Stimulated activated CD8-positive, alpha-beta memory T cell treated with anti-CD3 and anti-CD28 coated beads, Interleukin-7, amount 100 ng/mL, for 4 hours (primary cell): ENCODE data around the gene ATP4B.

Experiments used
- DNase-seq, 2 donors: peaks; one replicate each; pipeline ENCODE4 v3.0.0-alpha.2; 2020; ENCODE audit warnings: low read depth in 2 of 2

The ATP4B gene

GRCh38 chr13:113656831-113657671, 947 bp downstream of the ATP4B start:
- DNase-seq: no peak

DNA sequence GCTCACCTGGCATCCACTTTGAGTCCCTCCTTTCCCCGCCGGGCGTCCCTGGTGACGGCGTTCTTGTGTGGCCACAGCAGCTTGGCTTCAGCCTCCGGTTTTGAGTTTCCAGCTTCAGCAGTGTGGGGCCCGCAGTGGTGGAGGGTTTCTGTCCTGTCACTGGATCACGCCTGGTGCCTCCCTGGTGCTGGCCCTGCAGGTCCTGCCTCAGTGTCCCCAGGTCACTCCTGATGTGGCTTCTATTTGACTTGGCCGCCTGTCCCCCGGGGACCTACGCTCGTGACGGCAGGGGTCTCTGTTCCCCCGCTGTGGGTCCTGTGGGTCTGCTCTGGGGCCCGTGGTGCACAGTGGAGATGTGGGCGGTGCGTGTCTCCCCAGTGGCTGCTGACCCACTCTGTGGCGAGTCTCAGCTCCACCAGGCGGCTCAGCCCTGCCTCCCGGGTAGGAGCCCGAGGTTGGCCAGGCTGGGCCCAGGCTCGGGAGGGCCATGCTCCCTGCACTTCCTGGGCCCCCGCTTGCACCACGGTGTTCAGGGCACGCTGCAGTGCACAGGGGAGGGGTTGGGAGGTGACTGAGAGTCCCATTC, 1.9 kb downstream of the ATP4B start:
- no peak for DNase-seq

- no peak for DNase-seq
Observed at GRCh38 chr13:113655346-113656002, 2.5 kb downstream of the ATP4B start.

DNA sequence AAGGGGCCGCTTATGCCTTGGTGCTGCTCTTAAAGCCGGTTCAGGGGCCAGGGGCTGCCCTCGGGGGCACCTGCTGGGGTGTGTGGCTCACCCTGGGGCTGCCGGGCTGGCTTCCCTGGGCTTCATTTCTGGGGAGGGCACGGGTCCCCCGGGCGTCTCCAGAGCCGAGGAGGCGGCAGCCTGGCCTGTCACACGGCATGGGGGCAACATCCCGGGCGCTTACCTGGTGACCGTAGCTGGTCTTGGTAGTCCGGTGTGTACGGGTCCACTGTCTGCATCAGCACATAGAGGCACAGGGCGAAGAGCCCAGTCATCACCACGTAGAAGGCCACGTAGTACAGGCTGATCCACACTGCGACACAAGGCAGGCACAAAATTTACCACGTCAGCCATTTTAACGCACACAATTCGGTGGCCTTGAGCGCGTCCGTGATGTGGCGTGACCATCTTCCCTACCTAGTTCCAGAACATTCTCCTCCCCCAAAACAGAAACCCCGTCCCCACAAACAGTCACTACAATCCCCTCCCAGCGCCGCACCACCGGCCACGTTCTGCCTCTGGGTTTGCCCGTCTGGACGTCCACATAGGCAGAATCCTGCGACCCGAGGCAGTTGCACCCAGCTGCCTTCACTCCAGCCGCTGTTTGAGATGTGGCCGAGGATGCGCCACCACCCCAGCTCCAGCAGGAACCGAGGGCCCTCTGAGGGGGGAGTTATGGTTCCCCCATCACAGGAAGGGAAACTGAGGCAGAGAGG, 3.2 kb downstream of the ATP4B start:
- DNase-seq: no peak

DNA sequence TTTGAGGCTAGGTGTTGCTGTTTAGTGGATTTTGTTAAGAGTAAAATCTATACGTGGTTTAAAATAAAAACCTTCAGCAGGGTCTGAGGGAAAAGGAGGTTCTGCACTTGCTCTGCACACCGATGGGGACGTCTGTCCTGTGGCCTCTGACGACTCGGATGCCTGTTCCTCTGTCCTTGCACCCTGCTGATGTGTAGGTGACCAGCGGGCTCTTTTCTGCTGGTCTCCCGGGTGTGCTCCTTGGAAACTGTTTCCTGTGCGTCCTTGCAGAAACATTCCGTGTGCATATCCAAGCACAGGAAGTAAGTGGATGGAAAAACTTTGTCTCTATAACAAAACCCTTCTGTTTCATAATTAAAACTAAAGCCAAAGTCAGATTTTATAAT, 3.8 kb downstream of the ATP4B start:
- no peak for DNase-seq

DNA sequence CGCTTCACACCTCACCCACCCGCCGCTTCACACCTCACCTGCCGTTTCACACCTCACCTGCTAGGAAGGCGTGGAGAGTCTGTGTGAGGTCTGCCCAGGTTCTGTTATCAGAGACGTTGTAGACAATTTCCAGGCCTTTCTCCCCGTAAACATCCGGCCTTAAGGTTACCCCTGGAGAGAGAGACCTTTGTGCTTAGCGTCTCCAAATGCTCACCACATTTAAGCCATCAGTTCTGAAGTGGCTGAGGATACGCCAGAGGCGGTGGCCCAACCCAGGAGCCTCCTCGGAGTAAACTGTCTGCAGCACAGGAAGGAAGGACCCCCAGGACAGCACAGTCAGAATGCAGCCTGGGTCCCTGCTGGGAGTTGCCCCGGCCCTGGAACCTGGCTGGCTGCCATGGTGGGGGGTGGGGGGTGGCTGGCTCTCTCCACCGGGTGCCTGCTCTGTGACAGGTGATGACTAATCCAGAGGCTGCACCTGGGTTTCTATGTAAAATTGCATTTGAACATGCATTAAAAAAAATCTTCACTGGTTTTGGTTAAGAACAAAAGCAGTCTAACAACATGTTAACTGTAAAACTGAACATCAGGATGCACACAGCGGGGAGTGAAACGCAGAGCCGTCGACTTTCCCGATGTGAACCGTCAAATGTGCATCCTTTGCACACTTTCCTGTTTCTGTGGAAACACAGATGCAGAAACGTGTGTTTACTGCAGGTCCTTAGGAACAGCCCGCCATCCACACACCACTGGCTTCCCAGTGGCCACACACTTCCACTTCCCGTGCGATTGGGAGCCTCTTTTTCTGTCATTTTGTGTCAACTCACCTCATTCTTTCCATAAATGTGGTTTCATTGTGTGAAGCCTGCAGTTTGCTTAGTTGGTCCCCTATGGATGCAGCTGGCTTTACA, 4.5 kb downstream of the ATP4B start:
- DNase-seq: no peak

GRCh38 chr13:113652404-113653263, 5.4 kb downstream of the ATP4B start:
- no peak for DNase-seq

- DNase-seq: no peak
Observed at GRCh38 chr13:113651511-113652403, 6.2 kb downstream of the ATP4B start.

- DNase-seq: no peak
Observed at GRCh38 chr13:113650731-113651148, 7.3 kb downstream of the ATP4B start.

GRCh38 chr13:113650275-113650674, 7.7 kb downstream of the ATP4B start:
- DNase-seq: no peak

GRCh38 chr13:113649212-113649611, 8.8 kb downstream of the ATP4B start:
- DNase-seq: no peak

DNA sequence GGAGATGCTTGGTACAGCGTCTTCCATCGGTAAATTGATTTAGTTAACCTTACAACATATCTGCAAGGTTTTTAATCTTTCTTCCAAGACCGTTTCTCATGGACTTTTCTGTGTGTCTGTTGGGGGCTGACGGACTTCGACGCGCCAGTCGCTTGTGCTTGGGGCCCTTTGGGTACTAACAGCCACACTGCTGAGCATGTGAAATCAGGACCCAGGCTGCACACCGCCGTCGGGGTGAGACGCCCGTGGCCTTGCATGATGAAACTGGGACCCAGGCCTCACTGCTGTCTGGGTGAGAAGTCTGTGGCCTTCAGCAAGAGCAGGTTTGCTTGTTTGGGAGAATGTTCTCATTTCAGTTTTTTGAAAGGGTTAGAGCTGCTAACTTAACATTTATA, 9.8 kb downstream of the ATP4B start:
- DNase-seq: no peak

DNA sequence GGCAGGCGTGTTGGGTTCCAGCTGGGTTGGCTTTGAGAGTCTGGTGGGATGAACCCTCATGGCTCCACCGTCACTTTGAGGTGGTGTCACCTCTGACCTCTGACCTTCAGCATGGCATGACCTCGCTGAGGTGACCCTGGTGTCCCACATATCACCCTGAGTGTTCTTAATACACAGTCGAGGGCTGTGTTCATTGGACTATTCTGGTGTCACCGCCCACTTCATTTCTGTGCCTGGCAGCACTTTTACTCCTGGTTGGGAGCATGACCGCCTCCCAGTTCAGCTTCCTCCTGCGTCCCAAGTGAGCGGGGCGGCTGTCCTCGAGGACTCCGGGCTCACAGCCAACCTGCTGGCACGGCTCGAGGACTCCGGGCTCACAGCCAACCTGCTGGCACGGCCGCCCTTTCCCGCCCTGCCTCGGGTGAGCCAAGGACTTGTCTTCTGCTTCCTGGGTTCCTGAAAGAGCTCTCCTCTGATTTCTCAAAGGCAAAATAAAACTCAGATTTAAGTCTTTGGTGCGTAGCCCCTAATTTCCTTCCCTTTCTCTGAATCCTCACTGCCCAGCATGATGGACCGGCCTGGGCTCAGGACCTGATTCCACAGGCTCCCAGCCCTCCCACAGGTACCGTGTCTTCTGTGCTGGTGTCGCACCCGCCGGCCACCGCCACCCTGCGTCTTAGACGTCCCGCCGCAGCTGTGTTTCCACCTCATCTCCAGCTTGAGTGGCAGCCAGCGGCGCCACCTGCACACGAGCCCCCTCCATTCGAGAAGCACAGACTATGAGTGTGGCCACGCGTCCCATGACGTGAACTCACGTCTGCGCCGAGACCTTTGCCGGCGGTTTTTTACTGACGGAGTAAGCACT, 10.4 kb downstream of the ATP4B start:
- no peak for DNase-seq

GRCh38 chr13:113646921-113647340, 11.1 kb downstream of the ATP4B start:
- no peak for DNase-seq

DNA sequence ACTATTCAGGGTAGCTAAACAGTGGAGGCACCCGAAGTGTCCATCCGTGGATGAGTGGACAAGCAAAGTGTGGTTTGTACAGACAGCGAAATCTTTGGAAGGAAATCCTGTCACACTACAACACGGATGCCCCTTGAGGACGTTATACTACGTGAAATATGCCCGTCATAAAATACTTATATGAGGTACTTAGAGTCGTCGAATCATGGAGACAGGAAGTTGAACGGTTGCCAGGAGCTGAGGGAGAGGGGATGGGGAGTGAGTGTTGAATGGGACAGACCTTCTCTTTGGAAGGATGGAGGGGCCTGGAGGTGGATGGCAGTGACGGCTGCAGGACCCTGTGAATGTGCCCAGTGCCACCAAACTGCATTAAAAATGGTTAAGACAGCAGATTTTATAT, 11.6 kb downstream of the ATP4B start:
- no peak for DNase-seq

GRCh38 chr13:113645329-113645728, 12.7 kb downstream of the ATP4B start:
- no peak for DNase-seq

DNA sequence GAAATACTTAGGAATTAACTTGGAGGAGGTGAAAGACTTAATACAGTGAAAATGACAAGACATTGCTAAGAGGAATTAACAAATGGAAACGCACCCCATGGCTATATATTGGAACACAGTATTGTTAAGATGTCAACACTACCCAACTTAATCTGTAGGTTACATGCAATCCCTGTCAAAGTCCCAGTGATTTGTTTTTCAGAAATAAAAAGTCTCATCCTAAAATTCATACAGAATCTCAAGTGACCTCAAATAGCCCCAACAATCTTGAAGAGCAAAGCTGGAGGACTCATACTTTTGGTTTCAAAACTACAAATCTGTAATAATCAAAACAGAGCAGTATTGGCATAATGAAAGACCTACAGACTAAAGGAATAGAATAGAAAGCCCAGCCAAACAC, 13.2 kb downstream of the ATP4B start:
- DNase-seq: no peak

- DNase-seq: no peak
Observed at GRCh38 chr13:113643593-113643992, 14.4 kb downstream of the ATP4B start.
